Activated naive CD4-positive, alpha-beta T cell treated with anti-CD3 and anti-CD28 coated beads for 36 hours (primary cell): ENCODE results near the gene PIN1. TPM values are rescaled to one million over a fixed set of nuclear protein-coding genes. Genes with fewer than 3 reads are reported as not detected.
A peak's percentile ranks its signal among the peaks of the same experiment; 100 is the strongest.
"Not testable (repeated sequence)": the region's sequence is repeated elsewhere in the genome, so short reads cannot be mapped to it uniquely, and the experiment has no call there.

Source experiments
- CTCF ChIA-PET: fragments of 350-600 bp; sonication (Branson Sonifier 250); formaldehyde crosslinking; loops from one replicate; lab custom pipeline; 2021; ENCODE audit warnings: antibody characterized with exemption; lab: Charles Lee
- DNase-seq: peaks from one replicate; pipeline ENCODE4 v3.0.0-alpha.2; 2020
- H3K27ac Mint-ChIP-seq: one replicate; pipeline ENCODE4 v1.8.0; 2021; ENCODE audit warnings: mild to moderate bottlenecking, mixed read lengths
- H3K27me3 Mint-ChIP-seq: one replicate; pipeline ENCODE4 v1.8.0; 2021; ENCODE audit warnings: low read depth, mixed read lengths
- H3K36me3 Mint-ChIP-seq: one replicate; pipeline ENCODE4 v1.8.0; 2021; ENCODE audit warnings: low read depth, mixed read lengths
- H3K4me1 Mint-ChIP-seq: one replicate; pipeline ENCODE4 v1.8.0; 2021; ENCODE audit warnings: low read depth, mixed read lengths
- H3K4me3 Mint-ChIP-seq: one replicate; pipeline ENCODE4 v1.8.0; 2021; ENCODE audit warnings: mild to moderate bottlenecking, moderate library complexity, mixed read lengths
- H3K9me3 Mint-ChIP-seq: one replicate; pipeline ENCODE4 v1.8.0; 2021; ENCODE audit warnings: mixed read lengths
- intact Hi-C: fragments of 100-400 bp; cut with micrococcal nuclease; formaldehyde crosslinking; loops from one replicate; pipeline ENCODE4 v1.15.1; 2023
- total RNA-seq, 2 experiments: library from RNA; stranded (reverse); gene quantifications; one replicate each; pipeline ENCODE4 v1.2.3, GENCODE V29; 2021

Gene PIN1
- total RNA-seq, 2 experiments from 2014 or later, result 84.5 to 88.1 TPM

DNA sequence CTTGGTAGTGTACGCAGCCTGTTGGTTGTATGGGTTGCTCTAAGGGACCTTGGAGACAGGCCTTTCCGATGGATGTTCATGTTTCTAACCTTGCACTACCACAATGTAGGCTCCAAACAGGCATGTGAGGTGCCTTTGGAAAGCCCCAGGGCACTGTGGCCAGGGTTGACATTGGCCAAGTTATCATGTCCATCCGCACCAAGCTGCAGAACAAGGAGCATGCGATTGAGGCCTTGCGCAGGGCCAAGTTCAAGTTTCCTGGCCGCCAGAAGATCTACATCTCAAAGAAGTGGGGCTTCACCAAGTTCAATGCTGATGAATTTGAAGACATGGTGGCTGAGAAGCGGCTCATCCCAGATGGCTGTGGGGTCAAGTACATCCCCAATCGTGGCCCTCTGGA is 15.1 kb upstream of the PIN1 start:
- H3K36me3 Mint-ChIP-seq, result peaks cover 13% of the 10 kb centered on the region
- intact Hi-C loops, DNase-seq, H3K9me3 Mint-ChIP-seq, H3K27me3 Mint-ChIP-seq, H3K27ac Mint-ChIP-seq, CTCF ChIA-PET: not testable (repeated sequence)
- peaks cover 28% of the 10 kb centered on the region for H3K4me1 Mint-ChIP-seq
- H3K4me3 Mint-ChIP-seq, result peak overlapping the region; percentile 82

DNA sequence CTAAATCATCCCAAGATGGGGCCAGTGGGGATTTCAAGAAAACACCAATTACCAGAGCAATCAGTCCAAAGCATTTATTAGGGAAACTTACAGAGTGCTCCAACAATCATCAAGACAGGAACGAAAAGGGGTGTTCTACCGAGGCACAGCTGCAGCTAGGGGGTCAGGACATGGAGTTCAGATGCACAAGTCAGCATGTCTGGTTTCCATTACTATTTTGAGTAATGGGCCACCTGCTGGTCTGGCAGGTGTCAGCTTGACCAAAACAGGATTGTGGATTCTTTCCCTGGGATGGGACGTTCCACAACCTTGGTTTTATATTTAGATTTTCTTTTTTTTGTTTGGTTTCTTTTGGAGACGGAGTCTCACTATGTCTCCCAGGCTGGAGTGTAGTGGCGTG is 11.3 kb upstream of the PIN1 start:
- H3K4me1 Mint-ChIP-seq, result peaks cover 27% of the 10 kb centered on the region
- DNase-seq, result no peak
- H3K36me3 Mint-ChIP-seq, result peaks cover 11% of the 10 kb centered on the region
- H3K27ac Mint-ChIP-seq, result no peak overlapping the region
- no peak overlapping the region for H3K4me3 Mint-ChIP-seq
- H3K27me3 Mint-ChIP-seq, result no peaks in the 10 kb centered on the region
- intact Hi-C loops, result no loop called here
- H3K9me3 Mint-ChIP-seq, result no peaks in the 10 kb centered on the region
- CTCF ChIA-PET, result no interaction called here

DNA sequence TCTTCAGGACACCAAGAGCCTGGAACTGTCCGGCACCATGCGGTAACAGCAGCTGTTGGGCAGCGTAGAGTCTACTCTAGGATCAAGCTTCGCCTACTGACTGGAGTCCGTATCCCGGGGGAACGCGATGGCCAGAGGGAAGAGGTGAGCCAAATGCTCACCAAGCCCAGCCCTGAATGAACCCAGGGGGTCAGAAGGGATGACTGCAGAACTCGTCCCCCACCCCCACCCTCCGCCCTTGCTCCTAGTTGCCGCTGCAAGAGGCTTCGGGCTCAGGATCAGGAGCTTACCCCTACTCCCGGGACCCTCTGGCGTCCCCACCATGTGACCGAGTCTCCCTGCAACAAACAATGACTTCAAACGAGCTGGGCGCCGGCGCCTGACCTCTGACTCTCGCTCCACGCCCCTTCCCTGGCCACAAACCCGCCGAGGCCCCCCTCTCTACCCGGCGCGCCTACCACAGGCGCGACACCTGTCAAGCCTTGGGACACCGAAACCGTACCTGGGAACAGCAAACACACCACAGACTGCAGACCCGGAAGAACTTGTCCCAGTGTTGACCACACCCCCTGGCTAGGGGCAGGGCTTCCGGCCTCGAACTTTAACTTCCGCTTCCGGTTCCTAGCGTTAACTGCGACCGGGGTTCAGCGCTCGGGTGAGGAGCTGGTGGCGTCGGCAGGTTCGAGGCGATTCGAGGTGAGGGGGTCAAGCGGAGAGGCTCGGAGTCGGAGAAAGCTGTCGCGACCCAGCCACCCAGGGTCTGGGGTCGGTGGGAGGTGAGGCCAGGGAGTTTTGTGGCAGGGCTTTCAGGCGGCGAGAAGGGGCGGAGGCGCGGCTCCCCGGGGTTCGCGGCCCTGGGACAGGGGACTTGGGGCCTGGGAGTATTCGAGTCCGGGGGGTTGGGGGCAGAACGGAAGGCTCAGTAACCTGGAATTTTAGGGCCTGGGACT is 7.6 kb upstream of the PIN1 start, which contains the start of gene UBL5:
Gene UBL5 (plus strand): TSS at position 630 of the 950 bp plus-strand sequence. CDS start 420 bp downstream, outside the sequence.
- intact Hi-C loops, result loop anchor here (1.0 kb wide), 3 partner anchors 8 to 59 kb away; partner anchors contain the start of genes FBXL12, PIN1 and ZNF846

DNA sequence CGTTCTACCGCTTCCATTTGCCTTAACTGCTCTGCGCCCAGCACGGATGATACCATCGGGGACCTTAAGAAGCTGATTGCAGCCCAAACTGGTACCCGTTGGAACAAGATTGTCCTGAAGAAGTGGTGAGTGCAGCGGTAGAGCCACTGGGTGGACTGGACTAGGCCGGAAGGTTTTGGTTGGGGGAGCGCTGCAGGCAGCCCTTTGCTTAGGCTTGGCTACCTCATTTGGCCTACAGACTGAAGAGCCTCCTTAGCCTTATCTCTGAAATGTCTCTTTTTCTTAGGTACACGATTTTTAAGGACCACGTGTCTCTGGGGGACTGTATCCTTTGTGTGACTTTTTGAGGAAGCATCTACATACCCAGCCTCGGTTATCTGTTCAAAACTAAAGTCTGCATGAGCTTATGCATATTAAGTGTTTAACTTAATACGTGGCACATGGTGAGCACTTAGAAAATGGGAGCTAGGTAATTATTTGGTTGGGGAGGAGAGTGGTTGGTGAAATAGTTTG is 6.5 kb upstream of the PIN1 start:
- H3K4me1 Mint-ChIP-seq, result peaks cover 25% of the 10 kb centered on the region
- H3K27me3 Mint-ChIP-seq, result no peaks in the 10 kb centered on the region
- DNase-seq, result no peak
- H3K27ac Mint-ChIP-seq, result peak overlapping the region; percentile 75
- H3K4me3 Mint-ChIP-seq, result peak overlapping the region; percentile 100
- peaks cover 11% of the 10 kb centered on the region for H3K36me3 Mint-ChIP-seq
- no peaks in the 10 kb centered on the region for H3K9me3 Mint-ChIP-seq
- CTCF ChIA-PET, result interaction anchor here (0.9 kb wide), 1 partner anchor 10 kb away, joined by 3 read pairs; no protein-coding TSS in a partner anchor
- intact Hi-C loops, result no loop called here

More for the DNA sequence above, 7.6 kb upstream of the PIN1 start, which contains the start of gene UBL5:
- H3K4me3 Mint-ChIP-seq, result peak within 1 kb of the TSS; percentile 100
- peak within 1 kb of the TSS; percentile 90 for H3K27ac Mint-ChIP-seq
- peaks cover 12% of the 10 kb centered on the region for H3K36me3 Mint-ChIP-seq
- DNase-seq, result peak; percentile 93
- peaks cover 26% of the 10 kb centered on the region for H3K4me1 Mint-ChIP-seq
- no peaks in the 10 kb centered on the region for H3K9me3 Mint-ChIP-seq
- no peaks in the 10 kb centered on the region for H3K27me3 Mint-ChIP-seq
- CTCF ChIA-PET, result interaction anchor here (0.9 kb wide), 1 partner anchor 11 kb away, joined by 3 read pairs; no protein-coding TSS in a partner anchor

DNA sequence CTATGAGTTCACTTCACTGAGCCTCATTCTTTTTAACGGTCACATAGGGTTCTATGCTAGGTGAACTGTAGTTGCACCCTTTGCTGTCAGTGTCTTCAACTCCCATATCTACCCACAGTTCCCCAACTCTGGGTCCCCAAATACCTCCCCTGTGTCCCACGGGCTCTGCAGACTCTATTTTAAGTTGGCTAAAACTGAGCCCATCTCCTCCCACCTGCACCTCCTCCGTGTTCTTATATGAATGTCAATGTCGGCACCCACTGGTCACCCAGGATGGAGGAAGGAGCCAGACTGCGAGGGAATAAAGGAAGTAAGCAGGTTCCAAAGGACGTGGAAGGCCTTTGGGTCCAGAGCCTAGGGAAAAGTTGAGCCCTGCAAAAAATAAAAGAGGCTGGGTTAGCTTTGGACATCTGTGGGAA is 802 bp upstream of the PIN1 start:
- peaks cover 30% of the 10 kb centered on the region for H3K4me1 Mint-ChIP-seq
- H3K9me3 Mint-ChIP-seq, result no peaks in the 10 kb centered on the region
- H3K27me3 Mint-ChIP-seq, result no peaks in the 10 kb centered on the region
- peaks cover 6% of the 10 kb centered on the region for H3K36me3 Mint-ChIP-seq
- no peak for DNase-seq
- intact Hi-C loops, result loop anchor here (2.0 to 10.0 kb wide), 2 partner anchors 24 to 170 kb away; no protein-coding TSS in a partner anchor
- H3K27ac Mint-ChIP-seq, result peak overlapping the region; percentile 85
- CTCF ChIA-PET, result interaction anchor here (0.5 to 0.6 kb wide), 2 partner anchors 78 to 254 kb away, joined by 3 to 4 read pairs; no protein-coding TSS in a partner anchor
- H3K4me3 Mint-ChIP-seq, result peak overlapping the region; percentile 84

DNA sequence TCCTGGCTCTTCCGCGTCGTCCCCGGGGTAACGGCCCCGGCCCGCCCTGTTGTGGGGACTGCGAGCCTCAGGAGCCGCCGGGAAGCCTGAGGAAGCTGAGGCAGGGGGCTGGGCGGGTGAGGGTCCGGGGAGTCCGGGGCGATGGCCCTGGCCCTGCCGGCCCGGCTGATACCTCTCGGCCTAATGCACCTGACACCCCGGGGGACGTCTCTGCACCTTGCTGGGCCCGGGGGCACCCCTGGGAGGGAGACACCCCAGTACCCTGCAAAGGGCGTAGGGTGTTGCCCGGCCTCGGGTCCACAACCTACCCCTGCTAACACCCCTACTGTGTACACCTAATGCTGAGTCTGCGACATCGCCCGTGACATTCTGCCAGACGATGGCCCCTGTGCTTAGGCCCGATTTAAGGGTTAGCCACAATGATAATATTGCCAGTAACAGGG is 410 bp downstream of the PIN1 start:
- intact Hi-C loops, result loop anchor here (1.0 to 10.0 kb wide), 5 partner anchors 8 to 272 kb away; partner anchors contain the start of genes FBXL12, PPAN and UBL5
- no peak for DNase-seq
- Mint-ChIP-seq H3K27me3 (no peaks in the 10 kb centered on the region), H3K36me3 (peaks cover 10% of the 10 kb centered on the region), H3K27ac (peak overlapping the region; percentile 37), H3K4me1 (peaks cover 25% of the 10 kb centered on the region), H3K4me3 (peak overlapping the region; percentile 84), H3K9me3 (no peaks in the 10 kb centered on the region)
- CTCF ChIA-PET, result interaction anchor here (1.1 kb wide), 1 partner anchor 23 kb away, joined by 3 read pairs; no protein-coding TSS in a partner anchor

DNA sequence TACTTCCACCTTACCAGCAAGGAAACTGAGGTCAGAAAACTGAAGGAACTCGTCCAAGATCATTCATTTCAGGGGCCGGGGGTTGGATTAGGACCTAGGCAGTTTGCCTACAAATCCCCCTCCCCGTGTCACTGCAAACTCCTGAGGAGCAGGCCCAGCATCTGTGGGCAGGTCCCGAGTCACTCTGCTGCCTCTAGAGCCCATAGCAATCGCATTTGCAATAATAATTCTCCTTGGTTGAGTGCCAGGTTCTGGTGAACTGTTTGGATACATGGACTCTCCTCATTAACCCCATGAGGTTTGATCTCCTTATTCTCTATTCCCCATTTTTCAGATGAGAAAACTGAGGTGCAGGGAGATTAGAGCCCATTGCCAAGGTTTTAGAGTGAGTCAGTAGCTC is 903 bp downstream of the PIN1 start:
- H3K36me3 Mint-ChIP-seq, result peaks cover 11% of the 10 kb centered on the region
- peaks cover 25% of the 10 kb centered on the region for H3K4me1 Mint-ChIP-seq
- intact Hi-C loops, result loop anchor here (5.0 to 10.0 kb wide), 2 partner anchors 169 to 271 kb away; partner anchors contain the start of gene PPAN
- no peaks in the 10 kb centered on the region for H3K9me3 Mint-ChIP-seq
- H3K27ac Mint-ChIP-seq, result peak overlapping the region; percentile 37
- H3K4me3 Mint-ChIP-seq, result peak overlapping the region; percentile 84
- no peak for DNase-seq
- CTCF ChIA-PET, result no interaction called here
- no peaks in the 10 kb centered on the region for H3K27me3 Mint-ChIP-seq

DNA sequence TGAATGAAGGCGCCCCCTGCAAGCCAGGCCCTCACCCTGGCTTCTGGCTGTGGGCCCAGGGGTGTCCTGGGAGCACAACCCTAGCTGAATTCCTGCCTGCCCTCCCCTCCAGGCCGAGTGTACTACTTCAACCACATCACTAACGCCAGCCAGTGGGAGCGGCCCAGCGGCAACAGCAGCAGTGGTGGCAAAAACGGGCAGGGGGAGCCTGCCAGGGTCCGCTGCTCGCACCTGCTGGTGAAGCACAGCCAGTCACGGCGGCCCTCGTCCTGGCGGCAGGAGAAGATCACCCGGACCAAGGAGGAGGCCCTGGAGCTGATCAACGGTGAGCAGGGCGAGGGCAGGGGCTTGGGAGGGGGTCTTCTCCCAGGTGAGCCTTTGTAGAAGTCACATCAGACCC is 3.2 kb downstream of the PIN1 start:
- Mint-ChIP-seq H3K4me1 (peaks cover 25% of the 10 kb centered on the region), H3K27me3 (no peaks in the 10 kb centered on the region), H3K27ac (no peak overlapping the region), H3K36me3 (peaks cover 28% of the 10 kb centered on the region), H3K9me3 (no peaks in the 10 kb centered on the region), H3K4me3 (no peak overlapping the region)
- intact Hi-C loops, result loop anchor here (5.0 to 10.0 kb wide), 2 partner anchors 166 to 269 kb away; partner anchors contain the start of gene PPAN
- DNase-seq, result no peak
- CTCF ChIA-PET, result interaction anchor here (1.1 kb wide), 1 partner anchor 10 kb away, joined by 3 read pairs; the partner anchor contains the start of gene UBL5

DNA sequence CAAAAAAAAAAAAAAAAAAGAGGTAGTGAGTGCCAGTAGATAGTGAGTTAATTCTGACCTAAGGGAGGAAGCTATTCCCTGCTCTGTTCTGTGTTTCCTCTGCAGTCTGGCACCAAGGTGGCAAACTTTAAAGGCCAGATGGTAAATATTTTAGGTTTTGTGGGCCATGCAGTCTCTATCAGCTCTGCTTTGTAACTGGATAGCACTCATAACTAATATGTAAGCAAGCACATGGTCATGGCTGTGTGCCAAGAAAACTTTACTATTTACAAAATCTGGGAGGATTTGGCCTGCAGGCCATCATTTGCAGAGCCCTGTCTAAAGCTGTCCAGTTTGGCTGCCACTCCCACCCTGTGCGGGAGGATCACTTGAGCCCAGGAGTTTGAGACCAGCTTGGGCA is 4.3 kb downstream of the PIN1 start:
- Mint-ChIP-seq H3K9me3 (no peaks in the 10 kb centered on the region), H3K27me3 (no peaks in the 10 kb centered on the region), H3K27ac (no peak overlapping the region), H3K4me3 (no peak overlapping the region), H3K4me1 (peaks cover 21% of the 10 kb centered on the region), H3K36me3 (peaks cover 33% of the 10 kb centered on the region)
- no peak for DNase-seq
- CTCF ChIA-PET, result interaction anchor here (1.1 kb wide), 2 partner anchors 8 to 11 kb away, joined by 3 read pairs; partner anchors contain the start of gene UBL5
- intact Hi-C loops, result loop anchor here (5.0 to 10.0 kb wide), 2 partner anchors 165 to 268 kb away; partner anchors contain the start of gene PPAN

DNA sequence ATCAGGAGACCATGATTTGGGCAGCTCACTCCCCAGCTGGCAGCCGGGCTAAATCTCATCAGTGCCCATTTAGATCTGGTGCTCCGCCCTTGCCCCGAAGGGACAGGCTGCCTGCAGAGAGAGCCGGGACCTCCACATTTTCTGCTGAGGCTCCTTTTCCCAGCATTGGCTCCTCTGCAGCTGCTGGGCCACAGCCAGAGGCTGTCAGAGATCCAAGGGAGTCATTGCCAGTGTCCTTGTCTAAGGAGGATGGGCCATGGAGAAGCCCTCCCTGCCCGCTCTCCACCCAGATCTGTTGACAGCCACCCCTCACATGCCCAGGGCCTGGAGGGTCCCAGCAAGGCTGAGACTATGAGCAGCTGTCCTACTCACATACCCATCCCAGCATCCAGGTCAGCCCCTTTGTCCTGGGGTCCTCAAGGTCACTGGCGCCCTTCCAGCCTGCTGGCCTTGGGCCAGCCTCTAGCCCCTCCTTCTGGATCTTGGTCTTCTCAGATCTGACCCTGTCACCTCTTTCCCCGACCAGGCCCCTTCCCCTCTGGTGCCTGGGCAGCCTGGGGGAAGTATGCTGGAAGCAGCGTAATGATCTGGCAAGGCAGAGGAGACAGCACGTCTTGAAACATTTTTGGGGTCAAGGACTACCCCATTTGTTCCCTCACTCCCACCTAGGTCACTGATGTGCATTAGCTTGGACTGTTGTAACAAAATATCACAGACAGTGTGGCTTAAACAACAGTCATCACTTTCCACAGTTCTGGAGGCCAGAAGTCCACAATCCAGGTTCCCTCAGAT is 7.9 kb downstream of the PIN1 start:
- H3K27ac Mint-ChIP-seq, result no peak overlapping the region
- CTCF ChIA-PET, result no interaction called here
- intact Hi-C loops, result no loop called here
- no peaks in the 10 kb centered on the region for H3K27me3 Mint-ChIP-seq
- peaks cover 42% of the 10 kb centered on the region for H3K36me3 Mint-ChIP-seq
- DNase-seq, result no peak
- no peaks in the 10 kb centered on the region for H3K9me3 Mint-ChIP-seq
- peaks cover 20% of the 10 kb centered on the region for H3K4me1 Mint-ChIP-seq
- H3K4me3 Mint-ChIP-seq, result no peak overlapping the region

DNA sequence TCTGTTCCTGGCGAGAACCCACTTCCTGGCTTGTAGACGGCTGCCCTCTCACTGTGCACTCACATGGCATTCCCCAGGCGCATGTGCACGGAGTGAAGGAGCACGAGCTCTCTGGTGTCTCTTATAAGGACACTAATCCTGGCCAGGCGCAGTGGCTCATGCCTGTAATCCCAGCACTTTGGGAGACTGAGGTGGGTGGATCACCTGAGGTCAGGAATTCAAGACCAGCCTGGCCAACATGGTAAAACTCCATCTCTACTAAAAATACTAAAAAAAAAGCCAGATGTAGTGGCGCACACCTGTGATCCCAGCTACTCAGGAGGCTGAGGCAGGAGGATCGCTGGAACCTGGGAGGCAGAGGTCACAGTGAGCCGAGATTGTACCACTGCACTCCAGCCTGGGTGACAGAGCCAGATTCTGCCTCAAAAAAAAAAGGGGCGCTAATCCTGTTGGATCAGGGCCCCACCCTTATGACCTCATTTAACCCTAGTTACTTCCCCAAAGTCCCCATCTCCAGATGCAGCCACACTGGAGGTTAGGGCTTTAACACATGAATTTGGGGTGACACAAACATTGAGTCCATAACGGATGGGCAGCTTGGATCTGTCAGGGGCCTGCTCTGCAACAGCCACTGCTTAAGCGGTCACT is 8.6 kb downstream of the PIN1 start:
- CTCF ChIA-PET, H3K9me3 Mint-ChIP-seq, H3K27me3 Mint-ChIP-seq, DNase-seq, intact Hi-C loops, H3K27ac Mint-ChIP-seq, H3K4me3 Mint-ChIP-seq: not testable (repeated sequence)
- peaks cover 41% of the 10 kb centered on the region for H3K36me3 Mint-ChIP-seq
- H3K4me1 Mint-ChIP-seq, result peaks cover 18% of the 10 kb centered on the region
